G401 (cell line): ENCODE data around the gene PLET1. TPM values are rescaled to one million over a fixed set of nuclear protein-coding genes. Genes with fewer than 3 reads are reported as not detected.
"Not testable (repeated sequence)": the region's sequence is repeated elsewhere in the genome, so short reads cannot be mapped to it uniquely, and the experiment has no call there.

Experiments
- DNase-seq: peaks from one replicate; pipeline ENCODE4 v3.0.0-alpha.2; 2015; ENCODE audit warnings: low spot score
- in situ Hi-C: cut with HindIII; loops from 2 replicates; pipeline ENCODE4 v1.10.0; 2016; ENCODE audit warnings: low sequenced_read_pairs, mixed read lengths
- total RNA-seq: library from RNA; depleted of rRNA; stranded (reverse); fragments of >200 nt; shearing (Covaris generic); gene quantifications from 2 replicates; pipeline ENCODE4 v1.2.3, GENCODE V29; 2014; rRNA removed

Gene PLET1
- total RNA-seq, 1 experiment from 2014 or later = not detected

GRCh38 chr11:112223121-112223520 is 37.5 kb downstream of the PLET1 start:
- DNase-seq = no peak
- in situ Hi-C loops = no loop called here

GRCh38 chr11:112222303-112222702 is 38.4 kb downstream of the PLET1 start:
- no peak for DNase-seq
- in situ Hi-C loops = no loop called here

GRCh38 chr11:112221274-112221835 is 39.3 kb downstream of the PLET1 start:
- in situ Hi-C loops = no loop called here
- no peak for DNase-seq

GRCh38 chr11:112219476-112220232 is 41.0 kb downstream of the PLET1 start:
- peak; percentile 90 for DNase-seq
- in situ Hi-C loops = no loop called here

- in situ Hi-C loops = no loop called here
- no peak for DNase-seq
Observed at GRCh38 chr11:112216561-112217105, 44.0 kb downstream of the PLET1 start.

- DNase-seq = no peak
- in situ Hi-C loops = no loop called here
Observed at GRCh38 chr11:112215621-112216020, 45.0 kb downstream of the PLET1 start.

- DNase-seq = no peak
- in situ Hi-C loops = no loop called here
Observed at GRCh38 chr11:112213753-112214152, 46.9 kb downstream of the PLET1 start.

GRCh38 chr11:112212710-112213109 is 48.0 kb downstream of the PLET1 start:
- no peak for DNase-seq
- in situ Hi-C loops = no loop called here

GRCh38 chr11:112212290-112212689 is 48.4 kb downstream of the PLET1 start:
- DNase-seq = no peak
- in situ Hi-C loops = no loop called here

- in situ Hi-C loops = no loop called here
- DNase-seq = no peak
Observed at GRCh38 chr11:112211536-112211935, 49.1 kb downstream of the PLET1 start.

- DNase-seq = no peak
- in situ Hi-C loops = no loop called here
Observed at GRCh38 chr11:112210890-112211289, 49.8 kb downstream of the PLET1 start.

- in situ Hi-C loops = no loop called here
- no peak for DNase-seq
Observed at GRCh38 chr11:112206071-112206470, 54.6 kb downstream of the PLET1 start.

- no peak for DNase-seq
- in situ Hi-C loops = no loop called here
Observed at GRCh38 chr11:112200252-112200651, 60.4 kb downstream of the PLET1 start.

GRCh38 chr11:112199101-112199500 is 61.6 kb downstream of the PLET1 start:
- in situ Hi-C loops, DNase-seq: not testable (repeated sequence)

Other genes starting within 250 kb of the PLET1 start
- 70.0 and 71.5 TPM in 2 replicates for gene DLAT, start 235.5 kb downstream of the PLET1 start, total RNA-seq
- gene PIH1D2, start 186.8 kb downstream of the PLET1 start, total RNA-seq = 2.6 and 4.4 TPM in 2 replicates
- 39.3 and 43.6 TPM in 2 replicates for gene NKAPD1, start 186.6 kb downstream of the PLET1 start, total RNA-seq
- 131 and 181 TPM in 2 replicates for gene TIMM8B, start 174.1 kb downstream of the PLET1 start, total RNA-seq
- gene SDHD, start 174.0 kb downstream of the PLET1 start, total RNA-seq = 206 and 219 TPM in 2 replicates
- not detected in 2 replicates for gene IL18, start 96.8 kb downstream of the PLET1 start, total RNA-seq
- not detected in 2 replicates for gene TEX12, start 93.5 kb downstream of the PLET1 start, total RNA-seq
- 1.1 TPM in 1 of 2 replicates, not detected in the other for gene BCO2, start 85.3 kb downstream of the PLET1 start, total RNA-seq
- 33.1 and 54.6 TPM in 2 replicates for gene PTS, start 34.4 kb downstream of the PLET1 start, total RNA-seq